NCI-H524 (cell line): ENCODE measurements around the gene LMAN2.
"Not testable (repeated sequence)": the region's sequence is repeated elsewhere in the genome, so short reads cannot be mapped to it uniquely, and the experiment has no call there.

Experiments used
- DNase-seq, 2 experiments: peaks; one replicate each; lab custom pipeline; 2025; lab: John Stamatoyannopoulos, UW

The LMAN2 gene

GRCh38 chr5:177347699-177348098, 3.8 kb downstream of the LMAN2 start:
- DNase-seq = no peak

GRCh38 chr5:177346820-177347219, 4.6 kb downstream of the LMAN2 start:
- DNase-seq = no peak

GRCh38 chr5:177344891-177345290, 6.6 kb downstream of the LMAN2 start:
- no peak for DNase-seq

GRCh38 chr5:177343777-177344176, 7.7 kb downstream of the LMAN2 start:
- no peak for DNase-seq

GRCh38 chr5:177343000-177343399, 8.5 kb downstream of the LMAN2 start:
- DNase-seq = not testable (repeated sequence)

GRCh38 chr5:177339107-177339638, 12.3 kb downstream of the LMAN2 start:
- DNase-seq = no peak

GRCh38 chr5:177338251-177339106, 13.0 kb downstream of the LMAN2 start:
- DNase-seq = no peak

GRCh38 chr5:177336603-177337494, 14.6 kb downstream of the LMAN2 start:
- no peak for DNase-seq

GRCh38 chr5:177336112-177336511, 15.4 kb downstream of the LMAN2 start:
- DNase-seq = peak in 1 of 2 experiments; percentile 21

- DNase-seq = no peak
Observed at GRCh38 chr5:177335701-177336065, 15.8 kb downstream of the LMAN2 start.

- no peak for DNase-seq
Observed at GRCh38 chr5:177334781-177335700, 16.4 kb downstream of the LMAN2 start.

GRCh38 chr5:177334155-177334551, 17.3 kb downstream of the LMAN2 start:
- DNase-seq = no peak

GRCh38 chr5:177333420-177334154, 17.9 kb downstream of the LMAN2 start:
- no peak for DNase-seq

- no peak for DNase-seq
Observed at GRCh38 chr5:177332896-177333260, 18.6 kb downstream of the LMAN2 start.

- no peak for DNase-seq
Observed at GRCh38 chr5:177332031-177332895, 19.2 kb downstream of the LMAN2 start.

GRCh38 chr5:177330991-177331842, 20.3 kb downstream of the LMAN2 start:
- DNase-seq = no peak

- no peak for DNase-seq
Observed at GRCh38 chr5:177329883-177330282, 21.6 kb downstream of the LMAN2 start.

- no peak for DNase-seq
Observed at GRCh38 chr5:177328545-177329231, 22.8 kb downstream of the LMAN2 start.
